ENCODE data around the gene EIF1AD.

GRCh38 chr11:66011785-66012303 lies 9.9 kb upstream of the EIF1AD start, which contains the start of gene CST6:
- TF ChIP-seq POLR2A (IDR thresholded peaks at IDR 0.05), result no peak
- TF ChIP-seq CTCF (IDR thresholded peaks at IDR 0.05), result no peak

Measured in Peyer's patch (tissue), 4 donors.